ENCODE results near the gene TK1. TPM values are rescaled to one million over a fixed set of nuclear protein-coding genes. Genes with fewer than 3 reads are reported as not detected.

The TK1 gene
- polyA plus RNA-seq, 2 of the 4 experiments (the other 2 are of a cell fraction) = 90.9 to 355 TPM

GRCh38 chr17:78130437-78131101, 56.3 kb downstream of the TK1 start, which contains the start of gene TMC8:
TMC8 (plus strand) TSS chr17:78130771; CDS start chr17:78131589, 818 bp downstream.
- DNase-seq (ENCODE audit: low read depth in 1 of 2, low spot score in 1 of 2) (no peak), FAIRE-seq (no peak), ATAC-seq (no peak)
- 86% methylated on average over 10 of the region's 10 CpGs for WGBS (ENCODE audit: missing lambda C conversion rate)
- H3K9me3 ChIP-seq = no peaks in the 10 kb centered on the region
- TF ChIP-seq, protein P1, sequence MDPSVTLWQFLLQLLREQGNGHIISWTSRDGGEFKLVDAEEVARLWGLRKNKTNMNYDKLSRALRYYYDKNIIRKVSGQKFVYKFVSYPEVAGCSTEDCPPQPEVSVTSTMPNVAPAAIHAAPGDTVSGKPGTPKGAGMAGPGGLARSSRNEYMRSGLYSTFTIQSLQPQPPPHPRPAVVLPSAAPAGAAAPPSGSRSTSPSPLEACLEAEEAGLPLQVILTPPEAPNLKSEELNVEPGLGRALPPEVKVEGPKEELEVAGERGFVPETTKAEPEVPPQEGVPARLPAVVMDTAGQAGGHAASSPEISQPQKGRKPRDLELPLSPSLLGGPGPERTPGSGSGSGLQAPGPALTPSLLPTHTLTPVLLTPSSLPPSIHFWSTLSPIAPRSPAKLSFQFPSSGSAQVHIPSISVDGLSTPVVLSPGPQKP (IDR thresholded peaks at IDR 0.05; ENCODE audit: low read depth, low read length) = no peak
- no peak for TF ChIP-seq REST (IDR thresholded peaks at IDR 0.05)
- TF ChIP-seq ZC3H11A (IDR thresholded peaks at IDR 0.05) = no peak
- TF ChIP-seq JUNB (IDR thresholded peaks at IDR 0.05) = no peak
- TF ChIP-seq MAFK (IDR thresholded peaks at IDR 0.05; ENCODE audit: partially characterized antibody) = no peak
- no peak for TF ChIP-seq ESRRA (IDR thresholded peaks at IDR 0.05; ENCODE audit: borderline replicate concordance, low read length)
- TF ChIP-seq ZFP36 (IDR thresholded peaks at IDR 0.05; ENCODE audit: borderline replicate concordance, partially characterized antibody) = no peak
- TF ChIP-seq GATA3 (IDR thresholded peaks at IDR 0.05; ENCODE audit: borderline replicate concordance) = no peak
- no peak within 1 kb of the TSS for H3K4me3 ChIP-seq
- peaks cover 14% of the 10 kb centered on the region for H3K4me1 ChIP-seq
- POLR2A ChIA-PET = interaction anchor here (0.9 kb wide), 1 partner anchor 10 kb away, joined by 4 read pairs; no protein-coding TSS in a partner anchor
- H3K4me2 ChIP-seq = no peak within 1 kb of the TSS
- peak within 1 kb of the TSS in 1 of 2 experiments; percentile 93; a peak in 3 of 6 replicates for H3K27ac ChIP-seq
- CTCF ChIA-PET = interaction anchor here (0.7 to 13.7 kb wide), 6 partner anchors 9 to 46 kb away, joined by 3 to 164 read pairs (median 6); no protein-coding TSS in a partner anchor

- DNase-seq (ENCODE audit: low read depth in 1 of 2, low spot score in 1 of 2) (no peak), ATAC-seq (no peak), FAIRE-seq (no peak)
- Histone ChIP-seq H3K4me3 (no peak overlapping the region), H3K27ac (no peak overlapping the region), H3K4me1 (peaks cover 14% of the 10 kb centered on the region), H3K9me3 (no peaks in the 10 kb centered on the region), H3K4me2 (no peak overlapping the region)
- TF ChIP-seq NFE2L2 (conservative IDR thresholded peaks at IDR 0.05; ENCODE audit: low read length) = no peak
- TF ChIP-seq RARB (CRISPR knock-in tag; IDR thresholded peaks at IDR 0.05) = no peak
- no peak for TF ChIP-seq JUNB (IDR thresholded peaks at IDR 0.05)
- TF ChIP-seq HOXA7 (CRISPR knock-in tag; IDR thresholded peaks at IDR 0.05) = no peak
- TF ChIP-seq TFCP2L1 (CRISPR knock-in tag; IDR thresholded peaks at IDR 0.05) = no peak
- TF ChIP-seq POLR2AphosphoS2 (conservative IDR thresholded peaks at IDR 0.05; ENCODE audit: low read length) = no peak
- no peak for TF ChIP-seq KDM5A (IDR thresholded peaks at IDR 0.05)
- no peak for TF ChIP-seq CBX2 (IDR thresholded peaks at IDR 0.05; ENCODE audit: borderline replicate concordance, low read depth)
- TF ChIP-seq, protein P2, sequence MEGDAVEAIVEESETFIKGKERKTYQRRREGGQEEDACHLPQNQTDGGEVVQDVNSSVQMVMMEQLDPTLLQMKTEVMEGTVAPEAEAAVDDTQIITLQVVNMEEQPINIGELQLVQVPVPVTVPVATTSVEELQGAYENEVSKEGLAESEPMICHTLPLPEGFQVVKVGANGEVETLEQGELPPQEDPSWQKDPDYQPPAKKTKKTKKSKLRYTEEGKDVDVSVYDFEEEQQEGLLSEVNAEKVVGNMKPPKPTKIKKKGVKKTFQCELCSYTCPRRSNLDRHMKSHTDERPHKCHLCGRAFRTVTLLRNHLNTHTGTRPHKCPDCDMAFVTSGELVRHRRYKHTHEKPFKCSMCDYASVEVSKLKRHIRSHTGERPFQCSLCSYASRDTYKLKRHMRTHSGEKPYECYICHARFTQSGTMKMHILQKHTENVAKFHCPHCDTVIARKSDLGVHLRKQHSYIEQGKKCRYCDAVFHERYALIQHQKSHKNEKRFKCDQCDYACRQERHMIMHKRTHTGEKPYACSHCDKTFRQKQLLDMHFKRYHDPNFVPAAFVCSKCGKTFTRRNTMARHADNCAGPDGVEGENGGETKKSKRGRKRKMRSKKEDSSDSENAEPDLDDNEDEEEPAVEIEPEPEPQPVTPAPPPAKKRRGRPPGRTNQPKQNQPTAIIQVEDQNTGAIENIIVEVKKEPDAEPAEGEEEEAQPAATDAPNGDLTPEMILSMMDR (IDR thresholded peaks at IDR 0.05) = no peak
- WGBS (ENCODE audit: missing lambda C conversion rate) = 69% methylated on average over 5 of the region's 5 CpGs
- ChIA-PET CTCF (interaction anchor here (0.5 to 13.7 kb wide), 9 partner anchors 9 to 121 kb away, joined by 3 to 164 read pairs (median 5); no protein-coding TSS in a partner anchor), POLR2A (interaction anchor here (0.9 kb wide), 1 partner anchor 10 kb away, joined by 4 read pairs; no protein-coding TSS in a partner anchor)
Observed at GRCh38 chr17:78130090-78130436, 56.8 kb downstream of the TK1 start.
